SU-DHL-6 (cell line): ENCODE measurements around the gene MEF2A.

Experiments
- H2AFZ ChIP-seq: fragments of 200-600 bp; sonication (generic); 2 replicates; pipeline ENCODE4 v1.6.1; 2014; ENCODE audit warnings: low read depth, mild to moderate bottlenecking, moderate library complexity, mixed read lengths, antibody characterized with exemption, low read length; ENCODE audit not compliant: severe bottlenecking
- H3F3A ChIP-seq: fragments of 200-600 bp; shearing (Covaris generic); 2 replicates; pipeline ENCODE4 v1.6.0; 2016; ENCODE audit warnings: antibody characterized with exemption, mild to moderate bottlenecking; ENCODE audit not compliant: insufficient read depth
- H3K27ac ChIP-seq: fragments of 200-600 bp; sonication (generic); 2 replicates; pipeline ENCODE4 v1.5.1; 2016; ENCODE audit warnings: low read depth, mild to moderate bottlenecking, low read length, moderate library complexity, mixed read lengths
- H3K27me3 ChIP-seq: fragments of 200-600 bp; sonication (generic), shearing (Covaris generic); 2 replicates; pipeline ENCODE4 v1.6.0; 2014; ENCODE audit warnings: mild to moderate bottlenecking, low read length
- H3K36me3 ChIP-seq: fragments of 200-600 bp; sonication (generic); 2 replicates; pipeline ENCODE4 v1.6.1; 2014; ENCODE audit warnings: mild to moderate bottlenecking, low read length, mixed read lengths
- H3K4me2 ChIP-seq: fragments of 300-600, 200-600 bp; shearing (Covaris generic), sonication (generic); 2 replicates; pipeline ENCODE4 v1.6.0; 2014; ENCODE audit warnings: low read length, low read depth, mild to moderate bottlenecking; ENCODE audit not compliant: poor library complexity, severe bottlenecking
- H3K4me3 ChIP-seq: fragments of 200-600 bp; sonication (generic); 2 replicates; pipeline ENCODE4 v1.5.1; 2014; ENCODE audit warnings: antibody characterized with exemption, low read length, mild to moderate bottlenecking, mixed read lengths; ENCODE audit not compliant: insufficient read depth, poor library complexity, severe bottlenecking
- H3K79me2 ChIP-seq: fragments of 200-600 bp; sonication (generic); 2 replicates; pipeline ENCODE4 v1.6.1; 2014; ENCODE audit warnings: mild to moderate bottlenecking, low read length, moderate library complexity; ENCODE audit not compliant: insufficient read depth
- H3K9ac ChIP-seq: fragments of 200-600 bp; sonication (generic); 2 replicates; pipeline ENCODE4 v1.7.0; 2014; ENCODE audit warnings: mild to moderate bottlenecking, low read length
- H3K9me2 ChIP-seq: fragments of 200-600 bp; sonication (generic); replicated peaks from 2 replicates; pipeline ENCODE4 v1.6.1; 2014; ENCODE audit warnings: low read length; ENCODE audit not compliant: insufficient read depth
- H3K9me3 ChIP-seq: fragments of 200-600 bp; sonication (generic); 2 replicates; pipeline ENCODE4 v1.6.1; 2014; ENCODE audit warnings: low read length, mixed read lengths; ENCODE audit not compliant: insufficient read depth
- H4K20me1 ChIP-seq: fragments of 200-600 bp; sonication (generic); 2 replicates; pipeline ENCODE4 v1.6.1; 2014; ENCODE audit warnings: low read depth, mild to moderate bottlenecking, antibody characterized with exemption, low read length, moderate library complexity, mixed read lengths
- CTCF ChIP-seq: fragments of 200-600 bp; sonication (generic); IDR thresholded peaks from one replicate; pipeline ENCODE4 v1.5.1; 2017; ENCODE audit warnings: antibody characterized with exemption, mild to moderate bottlenecking, low read length, moderate library complexity; ENCODE audit not compliant: insufficient read depth, poor library complexity, severe bottlenecking
- EZH2phosphoT487 ChIP-seq: fragments of 200-600 bp; sonication (generic), shearing (Covaris generic); conservative IDR thresholded peaks from 2 replicates; pipeline ENCODE4 v1.6.1; 2018; ENCODE audit warnings: mild to moderate bottlenecking, antibody characterized with exemption, low read length, moderate library complexity, mixed read lengths

Gene MEF2A

GRCh38 chr15:99677540-99678134, 111.9 kb downstream of the MEF2A start:
- TF ChIP-seq CTCF (no peak), EZH2phosphoT487 (no peak)

GRCh38 chr15:99680276-99680675, 114.5 kb downstream of the MEF2A start:
- H3K9ac ChIP-seq = no peak overlapping the region
- no peaks in the 10 kb centered on the region for H3K27me3 ChIP-seq
- H3F3A ChIP-seq = no peaks in the 10 kb centered on the region
- H3K4me2 ChIP-seq = no peak overlapping the region
- H3K9me2 ChIP-seq = no peaks in the 10 kb centered on the region
- H3K36me3 ChIP-seq = peaks cover 30% of the 10 kb centered on the region
- TF ChIP-seq EZH2phosphoT487 (no peak), CTCF (no peak)
- H3K9me3 ChIP-seq = no peaks in the 10 kb centered on the region
- H3K27ac ChIP-seq = no peak overlapping the region
- no peak overlapping the region for H3K4me3 ChIP-seq
- no peaks in the 10 kb centered on the region for H4K20me1 ChIP-seq
- no peak overlapping the region for H2AFZ ChIP-seq
- no peaks in the 10 kb centered on the region for H3K79me2 ChIP-seq

More at GRCh38 chr15:99677540-99678134, 111.9 kb downstream of the MEF2A start:
- Histone ChIP-seq H3F3A (no peaks in the 10 kb centered on the region), H3K36me3 (peaks cover 29% of the 10 kb centered on the region), H3K79me2 (no peaks in the 10 kb centered on the region), H3K9me3 (no peaks in the 10 kb centered on the region), H3K4me3 (no peak overlapping the region), H3K9ac (no peak overlapping the region), H2AFZ (no peak overlapping the region), H3K4me2 (no peak overlapping the region), H3K27ac (no peak overlapping the region), H3K9me2 (no peaks in the 10 kb centered on the region), H4K20me1 (no peaks in the 10 kb centered on the region), H3K27me3 (no peaks in the 10 kb centered on the region)

GRCh38 chr15:99681990-99682389, 116.2 kb downstream of the MEF2A start:
- Histone ChIP-seq H3K9me2 (no peaks in the 10 kb centered on the region), H3K27me3 (no peaks in the 10 kb centered on the region), H3K79me2 (no peaks in the 10 kb centered on the region), H2AFZ (no peak overlapping the region), H3K27ac (no peak overlapping the region), H3F3A (no peaks in the 10 kb centered on the region), H3K36me3 (peaks cover 34% of the 10 kb centered on the region), H3K9ac (no peak overlapping the region), H4K20me1 (no peaks in the 10 kb centered on the region), H3K4me2 (no peak overlapping the region), H3K9me3 (peaks cover 13% of the 10 kb centered on the region; the same call in 1 of the 2 replicates), H3K4me3 (no peak overlapping the region)
- no peak for TF ChIP-seq EZH2phosphoT487
- TF ChIP-seq CTCF = no peak
